T-helper 1 cell treated with Interleukin-12 subunit alpha and Interleukin-12 subunit beta and Interleukin-4 antibody, amounts not matched to agents 30 ng/mL and 1 ng/mL, for 36 hours (primary cell): ENCODE measurements around the gene ZNHIT6. TPM values are rescaled to one million over a fixed set of nuclear protein-coding genes. Genes with fewer than 3 reads are reported as not detected.

Experiments
- total RNA-seq: library from RNA; stranded (reverse); gene quantifications from 2 replicates; pipeline ENCODE4 v1.2.3, GENCODE V29; 2022

ZNHIT6 gene
- total RNA-seq, 1 donor from 2014 or later: 19.5 TPM

Other genes with a start within 250 kb of the ZNHIT6 start
- not detected in 2 replicates for gene DDAH1, start 243.3 kb downstream of the ZNHIT6 start, total RNA-seq
- gene CCN1, start 127.7 kb downstream of the ZNHIT6 start, total RNA-seq: not detected in 2 replicates